ENCODE measurements around the gene MEIS2.

Gene MEIS2

DNA sequence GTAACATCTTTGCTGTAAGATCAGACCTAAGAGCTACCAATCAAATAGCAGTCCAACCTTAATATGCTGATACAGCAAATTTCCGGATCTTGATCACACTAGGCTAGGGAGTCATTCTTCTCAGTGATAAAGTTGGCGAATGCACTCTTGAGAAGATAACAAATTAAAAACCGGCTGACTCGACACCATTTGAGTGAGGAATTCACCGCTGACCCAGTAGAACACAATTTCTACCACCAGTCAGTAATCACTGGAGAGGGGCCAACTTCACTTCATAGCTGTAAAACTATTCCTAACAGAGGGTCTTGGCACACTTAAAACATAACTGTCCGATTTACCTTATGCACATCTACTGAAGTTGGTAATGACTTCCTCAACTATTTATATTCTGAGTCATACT, 47.2 kb downstream of the MEIS2 start:
- Histone ChIP-seq H3K27me3 (ENCODE audit: insufficient read depth, low read length, poor library complexity, severe bottlenecking) (no peaks in the 10 kb centered on the region), H3K9ac (ENCODE audit: low read depth, low read length, poor library complexity, severe bottlenecking) (no peak overlapping the region), H3K4me1 (ENCODE audit: insufficient read depth, low read length, poor library complexity, severe bottlenecking) (no peaks in the 10 kb centered on the region), H3K4me3 (ENCODE audit: low read length, poor library complexity, severe bottlenecking) (no peak overlapping the region), H3K9me2 (replicated peaks; ENCODE audit: low read depth, low read length) (no peaks in the 10 kb centered on the region), H2AFZ (ENCODE audit: low read length) (no peak overlapping the region), H3K4me2 (ENCODE audit: low read depth, low read length, poor library complexity, severe bottlenecking) (no peak overlapping the region), H3F3A (ENCODE audit: low read depth) (no peaks in the 10 kb centered on the region), H3K79me2 (ENCODE audit: insufficient read depth, low read length) (no peaks in the 10 kb centered on the region), H3K9me3 (ENCODE audit: insufficient read depth, low read depth, low read length) (no peaks in the 10 kb centered on the region), H4K20me1 (ENCODE audit: insufficient read depth, low read length, poor library complexity, severe bottlenecking) (no peaks in the 10 kb centered on the region), H3K36me3 (ENCODE audit: insufficient read depth, low read length) (no peaks in the 10 kb centered on the region)
- TF ChIP-seq EZH2phosphoT487 (IDR thresholded peaks at IDR 0.05; ENCODE audit: borderline replicate concordance): no peak
- TF ChIP-seq, protein P1, sequence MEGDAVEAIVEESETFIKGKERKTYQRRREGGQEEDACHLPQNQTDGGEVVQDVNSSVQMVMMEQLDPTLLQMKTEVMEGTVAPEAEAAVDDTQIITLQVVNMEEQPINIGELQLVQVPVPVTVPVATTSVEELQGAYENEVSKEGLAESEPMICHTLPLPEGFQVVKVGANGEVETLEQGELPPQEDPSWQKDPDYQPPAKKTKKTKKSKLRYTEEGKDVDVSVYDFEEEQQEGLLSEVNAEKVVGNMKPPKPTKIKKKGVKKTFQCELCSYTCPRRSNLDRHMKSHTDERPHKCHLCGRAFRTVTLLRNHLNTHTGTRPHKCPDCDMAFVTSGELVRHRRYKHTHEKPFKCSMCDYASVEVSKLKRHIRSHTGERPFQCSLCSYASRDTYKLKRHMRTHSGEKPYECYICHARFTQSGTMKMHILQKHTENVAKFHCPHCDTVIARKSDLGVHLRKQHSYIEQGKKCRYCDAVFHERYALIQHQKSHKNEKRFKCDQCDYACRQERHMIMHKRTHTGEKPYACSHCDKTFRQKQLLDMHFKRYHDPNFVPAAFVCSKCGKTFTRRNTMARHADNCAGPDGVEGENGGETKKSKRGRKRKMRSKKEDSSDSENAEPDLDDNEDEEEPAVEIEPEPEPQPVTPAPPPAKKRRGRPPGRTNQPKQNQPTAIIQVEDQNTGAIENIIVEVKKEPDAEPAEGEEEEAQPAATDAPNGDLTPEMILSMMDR (conservative IDR thresholded peaks at IDR 0.05; ENCODE audit: low read length): no peak

DNA sequence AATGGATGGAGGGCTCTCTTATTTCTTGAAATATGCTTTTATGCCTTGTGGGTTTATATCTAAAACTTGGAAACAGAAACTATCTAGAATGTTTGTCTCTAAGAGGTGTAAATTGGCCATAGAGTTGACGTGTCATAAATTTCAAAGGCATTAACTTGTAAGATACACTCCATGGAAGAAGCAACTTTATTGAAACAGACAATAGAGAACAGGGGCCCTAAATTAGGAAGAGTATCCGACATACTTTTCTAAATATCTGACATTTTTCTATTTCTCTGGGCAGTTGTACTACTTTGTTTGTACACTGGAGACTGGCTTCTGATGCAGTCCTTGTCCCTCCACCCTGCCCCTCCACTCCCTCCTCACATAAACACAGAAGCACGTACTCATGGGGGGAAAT, 50.0 kb downstream of the MEIS2 start:
- no peaks in the 10 kb centered on the region for H3K9me2 ChIP-seq (replicated peaks; ENCODE audit: low read depth, low read length)
- H2AFZ ChIP-seq (ENCODE audit: low read length): no peak overlapping the region
- H3K27me3 ChIP-seq (ENCODE audit: insufficient read depth, low read length, poor library complexity, severe bottlenecking): no peaks in the 10 kb centered on the region
- TF ChIP-seq, protein P1 (conservative IDR thresholded peaks at IDR 0.05; ENCODE audit: low read length): no peak
- TF ChIP-seq EZH2phosphoT487 (IDR thresholded peaks at IDR 0.05; ENCODE audit: borderline replicate concordance): no peak
- H3K4me2 ChIP-seq (ENCODE audit: low read depth, low read length, poor library complexity, severe bottlenecking): no peak overlapping the region
- H3K36me3 ChIP-seq (ENCODE audit: insufficient read depth, low read length): no peaks in the 10 kb centered on the region
- H3K4me3 ChIP-seq (ENCODE audit: low read length, poor library complexity, severe bottlenecking): no peak overlapping the region
- no peaks in the 10 kb centered on the region for H3K79me2 ChIP-seq (ENCODE audit: insufficient read depth, low read length)
- no peaks in the 10 kb centered on the region for H3F3A ChIP-seq (ENCODE audit: low read depth)
- H4K20me1 ChIP-seq (ENCODE audit: insufficient read depth, low read length, poor library complexity, severe bottlenecking): no peaks in the 10 kb centered on the region
- H3K9me3 ChIP-seq (ENCODE audit: insufficient read depth, low read depth, low read length): no peaks in the 10 kb centered on the region
- H3K9ac ChIP-seq (ENCODE audit: low read depth, low read length, poor library complexity, severe bottlenecking): no peak overlapping the region
- H3K4me1 ChIP-seq (ENCODE audit: insufficient read depth, low read length, poor library complexity, severe bottlenecking): no peaks in the 10 kb centered on the region

DNA sequence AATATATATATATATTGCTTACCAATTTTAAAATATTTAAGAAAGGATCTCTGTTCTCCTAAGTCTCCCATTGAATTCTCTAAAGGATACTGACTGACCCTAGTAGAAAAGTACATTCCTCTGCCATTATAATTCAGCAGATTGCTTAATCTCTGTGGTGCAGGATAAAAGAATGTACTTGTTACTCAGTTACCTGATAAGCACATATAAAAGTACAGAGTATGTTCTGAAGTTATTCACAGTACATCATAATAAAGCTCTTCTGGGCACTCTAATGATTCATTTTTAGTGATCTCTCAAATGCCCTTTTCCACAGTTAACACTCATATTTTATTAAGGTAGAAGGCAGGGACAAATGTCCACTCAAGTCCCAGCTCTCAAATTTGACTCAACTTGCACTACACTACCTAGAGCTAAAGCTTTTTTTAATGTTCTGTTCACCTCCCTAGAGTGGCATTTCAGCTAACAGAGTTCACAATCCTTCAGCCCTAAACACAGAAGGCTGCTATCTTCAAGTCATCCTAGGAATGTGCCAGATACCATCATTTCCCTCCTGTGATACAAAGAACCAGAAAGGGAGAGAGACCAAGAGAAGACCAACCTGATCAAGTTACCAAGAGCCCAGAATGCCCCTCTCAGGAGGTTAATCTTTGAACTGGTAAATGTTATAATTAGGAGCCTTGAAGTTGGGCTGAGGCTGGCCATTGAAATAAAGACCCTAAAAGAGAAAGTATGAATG, 53.3 kb downstream of the MEIS2 start:
- Histone ChIP-seq H3F3A (ENCODE audit: low read depth) (no peaks in the 10 kb centered on the region), H4K20me1 (ENCODE audit: insufficient read depth, low read length, poor library complexity, severe bottlenecking) (no peaks in the 10 kb centered on the region), H3K9me3 (ENCODE audit: insufficient read depth, low read depth, low read length) (no peaks in the 10 kb centered on the region), H3K9ac (ENCODE audit: low read depth, low read length, poor library complexity, severe bottlenecking) (no peak overlapping the region), H3K79me2 (ENCODE audit: insufficient read depth, low read length) (no peaks in the 10 kb centered on the region), H3K27me3 (ENCODE audit: insufficient read depth, low read length, poor library complexity, severe bottlenecking) (no peaks in the 10 kb centered on the region), H3K36me3 (ENCODE audit: insufficient read depth, low read length) (no peaks in the 10 kb centered on the region), H3K4me1 (ENCODE audit: insufficient read depth, low read length, poor library complexity, severe bottlenecking) (no peaks in the 10 kb centered on the region), H3K4me3 (ENCODE audit: low read length, poor library complexity, severe bottlenecking) (no peak overlapping the region), H3K4me2 (ENCODE audit: low read depth, low read length, poor library complexity, severe bottlenecking) (no peak overlapping the region), H2AFZ (ENCODE audit: low read length) (no peak overlapping the region), H3K9me2 (replicated peaks; ENCODE audit: low read depth, low read length) (no peaks in the 10 kb centered on the region)
- no peak for TF ChIP-seq EZH2phosphoT487 (IDR thresholded peaks at IDR 0.05; ENCODE audit: borderline replicate concordance)
- TF ChIP-seq, protein P1 (conservative IDR thresholded peaks at IDR 0.05; ENCODE audit: low read length): no peak
